UCSD-AML1 (cell line): ENCODE results near the gene ARHGAP9.

Experiments used
- DNase-seq: peaks from one replicate; lab custom pipeline; 2025; ENCODE audit not compliant: unreplicated experiment; lab: John Stamatoyannopoulos, UW

ARHGAP9 gene

GRCh38 chr12:57479376-57480115 is at the start of gene ARHGAP9:
TSS of gene ARHGAP9 (minus strand) at chr12:57479866. CDS start at chr12:57479406, 460 bp downstream.
- DNase-seq = peak; percentile 56

GRCh38 chr12:57528831-57529555 is 49.3 kb upstream of the ARHGAP9 start:
- DNase-seq = no peak

DNA sequence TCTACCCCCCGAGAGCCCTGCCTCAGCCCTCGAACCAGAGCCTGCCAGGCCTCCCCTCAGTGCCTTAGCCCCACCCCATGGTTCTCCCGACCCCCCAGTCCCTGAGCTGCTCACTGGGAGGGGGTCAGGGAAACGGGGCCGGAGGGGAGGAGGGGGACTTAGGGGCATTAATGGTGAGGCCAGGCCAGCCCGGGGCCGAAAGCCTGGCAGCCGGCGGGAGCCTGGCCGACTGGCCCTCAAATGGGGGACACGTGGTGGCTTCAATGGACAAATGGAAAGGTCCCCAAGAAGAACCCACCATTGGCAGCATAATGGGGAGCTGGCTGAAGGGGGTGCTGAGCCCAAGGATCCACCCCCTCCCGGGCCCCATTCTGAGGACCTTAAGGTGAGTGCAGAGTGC is 48.5 kb upstream of the ARHGAP9 start:
- DNase-seq = no peak

DNA sequence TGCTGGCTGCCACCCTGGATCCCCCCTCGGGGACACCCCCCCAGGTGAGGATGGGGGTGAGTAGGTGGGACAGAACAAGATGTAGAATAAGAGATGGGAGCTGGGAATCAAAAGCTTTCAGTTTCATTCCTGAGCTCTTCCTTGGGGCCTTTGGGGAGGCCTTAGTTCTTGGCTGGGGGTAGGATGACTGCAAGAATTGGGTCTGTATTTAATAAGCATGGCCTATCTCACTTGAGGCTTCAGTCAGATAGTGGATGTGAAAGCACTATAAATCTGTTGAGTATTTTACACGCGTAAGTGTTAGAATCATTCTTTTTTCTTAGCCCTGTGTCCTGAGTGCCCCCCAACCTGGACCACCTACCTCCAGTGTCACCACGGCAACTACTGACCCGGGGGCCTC is 47.5 kb upstream of the ARHGAP9 start:
- no peak for DNase-seq

DNA sequence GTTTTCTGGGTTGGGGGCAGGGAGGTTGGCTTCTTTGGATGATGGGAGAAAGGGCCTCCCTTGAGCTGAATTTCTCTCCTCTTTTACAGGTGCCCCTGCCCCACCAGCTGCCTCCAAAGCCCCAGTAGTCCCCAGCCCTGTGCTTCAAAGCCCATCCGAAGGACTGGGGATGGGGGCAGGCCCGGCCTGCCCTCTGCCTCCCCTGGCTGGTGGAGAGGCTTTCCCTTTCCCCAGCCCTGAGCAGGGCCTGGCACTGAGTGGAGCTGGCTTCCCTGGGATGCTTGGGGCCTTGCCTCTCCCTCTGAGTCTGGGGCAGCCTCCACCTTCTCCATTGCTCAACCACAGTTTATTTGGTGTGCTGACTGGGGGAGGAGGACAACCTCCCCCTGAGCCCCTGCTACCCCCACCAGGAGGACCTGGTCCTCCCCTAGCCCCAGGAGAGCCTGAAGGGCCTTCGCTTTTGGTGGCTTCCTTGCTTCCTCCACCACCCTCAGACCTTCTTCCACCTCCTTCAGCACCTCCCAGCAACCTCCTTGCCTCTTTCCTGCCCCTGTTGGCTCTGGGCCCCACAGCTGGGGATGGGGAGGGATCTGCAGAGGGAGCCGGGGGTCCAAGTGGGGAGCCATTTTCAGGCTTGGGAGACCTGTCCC is 46.9 kb upstream of the ARHGAP9 start:
- no peak for DNase-seq

GRCh38 chr12:57525615-57526383 is 46.1 kb upstream of the ARHGAP9 start:
- DNase-seq = no peak

DNA sequence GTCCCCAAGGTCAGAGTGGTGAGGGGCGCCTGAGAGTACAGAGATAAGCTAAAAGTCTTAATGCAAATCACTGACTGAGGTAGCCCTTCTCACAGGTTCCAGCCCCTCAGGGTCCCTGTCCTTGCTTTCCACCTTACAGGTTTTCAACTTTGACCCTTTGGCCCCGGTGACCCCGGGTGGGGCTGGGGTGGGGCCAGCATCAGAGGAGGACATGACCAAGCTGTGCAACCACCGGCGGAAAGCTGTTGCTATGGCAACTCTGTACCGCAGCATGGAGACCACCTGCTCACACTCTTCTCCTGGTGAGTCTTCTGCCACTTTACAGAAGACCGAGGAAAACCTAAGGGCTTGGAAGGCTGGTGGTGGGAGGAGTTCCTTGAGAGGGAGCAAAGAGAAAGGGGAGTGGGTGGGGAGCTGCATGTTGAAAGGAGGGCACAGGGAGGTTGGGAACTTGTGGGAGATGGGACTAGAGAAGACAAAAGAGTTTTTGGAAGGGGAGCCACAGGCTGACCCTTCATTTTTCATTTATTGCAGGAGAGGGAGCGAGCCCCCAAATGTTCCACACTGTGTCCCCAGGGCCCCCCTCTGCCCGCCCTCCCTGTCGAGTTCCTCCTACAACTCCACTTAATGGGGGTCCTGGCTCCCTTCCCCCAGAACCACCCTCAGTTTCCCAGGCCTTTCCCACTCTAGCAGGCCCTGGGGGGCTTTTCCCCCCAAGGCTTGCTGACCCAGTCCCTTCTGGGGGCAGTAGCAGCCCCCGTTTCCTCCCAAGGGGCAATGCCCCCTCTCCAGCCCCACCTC is 45.3 kb upstream of the ARHGAP9 start:
- DNase-seq = no peak

DNA sequence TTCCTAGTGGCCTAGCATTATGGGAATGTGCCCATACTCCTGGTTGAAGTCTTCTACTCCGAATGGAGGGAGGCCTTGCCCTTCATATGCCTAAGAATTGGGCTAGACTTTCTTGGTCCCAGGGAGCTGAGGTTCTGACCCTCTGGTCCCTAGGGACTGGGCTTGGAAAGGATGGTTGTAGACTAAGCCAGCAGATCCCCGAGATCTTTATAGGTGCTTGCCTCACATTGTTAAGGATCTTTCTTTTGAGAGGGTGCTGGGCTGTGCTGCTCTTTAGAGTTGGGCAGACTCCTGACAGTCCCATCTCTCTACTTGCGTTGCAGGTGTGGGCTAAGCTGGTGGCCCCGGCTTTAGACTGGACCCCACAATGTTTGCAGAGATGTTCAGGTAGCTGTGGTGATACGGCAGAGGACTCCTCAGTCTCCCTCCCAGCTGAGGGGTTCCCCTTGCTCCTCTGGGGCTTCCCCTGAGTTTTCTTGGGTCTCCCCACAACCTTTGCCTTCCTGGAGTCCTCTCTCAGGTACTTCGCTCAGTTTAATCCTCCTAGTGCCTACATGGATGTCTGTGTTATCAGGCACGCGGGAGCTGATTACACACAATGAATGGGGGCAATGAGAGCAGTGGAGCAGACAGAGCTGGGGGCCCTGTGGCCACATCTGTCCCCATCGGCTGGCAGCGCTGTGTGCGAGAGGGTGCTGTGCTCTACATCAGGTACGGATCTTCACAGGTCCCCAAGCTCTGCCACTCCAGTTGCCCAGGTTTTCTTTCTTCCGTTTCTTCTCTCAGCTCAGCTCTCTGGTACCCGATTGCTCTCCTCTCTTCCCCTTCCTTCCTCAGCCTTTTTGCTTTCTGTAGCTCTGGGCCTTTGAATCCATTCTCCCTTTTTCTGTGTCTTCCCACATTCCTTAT is 44.3 kb upstream of the ARHGAP9 start:
- DNase-seq = no peak

DNA sequence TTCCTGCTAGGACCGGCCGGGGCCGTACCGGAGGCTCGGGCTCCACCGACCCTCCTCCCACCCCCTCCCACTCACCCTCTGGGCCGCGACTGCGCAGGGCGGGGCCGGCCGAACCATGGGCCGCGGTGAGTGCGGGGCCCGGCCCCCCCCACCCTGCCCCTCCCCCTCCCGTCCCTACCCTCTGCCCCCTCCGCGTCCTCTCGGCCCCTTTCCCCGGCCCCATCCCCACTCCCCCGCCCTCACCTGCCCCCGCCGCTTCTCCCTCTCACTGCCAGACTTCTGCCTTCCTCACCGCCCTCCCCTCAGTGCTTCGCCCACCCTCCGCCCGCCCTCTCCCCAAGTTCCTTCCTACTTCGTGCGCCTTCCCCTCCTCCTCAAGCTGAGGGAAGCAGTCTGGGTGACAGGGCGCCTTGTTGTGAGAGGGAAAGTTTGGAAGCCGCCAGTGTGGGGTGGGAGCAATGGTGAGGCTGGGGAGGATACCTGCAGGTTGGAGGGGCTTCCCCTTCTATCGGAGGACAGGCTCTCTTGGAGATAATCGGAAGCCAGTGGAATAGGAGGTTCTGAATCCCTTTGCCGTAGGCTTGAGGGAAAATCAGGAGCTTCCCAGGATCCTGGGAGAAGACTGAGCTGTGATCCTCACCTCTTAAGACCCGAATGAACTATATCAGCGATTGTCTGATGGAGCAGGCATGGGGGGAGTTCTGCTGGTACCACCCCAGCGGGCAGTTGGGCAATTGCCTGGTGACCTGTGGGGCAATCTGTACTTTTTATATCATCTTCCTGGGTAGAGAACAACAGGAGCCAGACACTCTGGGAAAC is 43.4 kb upstream of the ARHGAP9 start:
- DNase-seq = peak; percentile 87

DNA sequence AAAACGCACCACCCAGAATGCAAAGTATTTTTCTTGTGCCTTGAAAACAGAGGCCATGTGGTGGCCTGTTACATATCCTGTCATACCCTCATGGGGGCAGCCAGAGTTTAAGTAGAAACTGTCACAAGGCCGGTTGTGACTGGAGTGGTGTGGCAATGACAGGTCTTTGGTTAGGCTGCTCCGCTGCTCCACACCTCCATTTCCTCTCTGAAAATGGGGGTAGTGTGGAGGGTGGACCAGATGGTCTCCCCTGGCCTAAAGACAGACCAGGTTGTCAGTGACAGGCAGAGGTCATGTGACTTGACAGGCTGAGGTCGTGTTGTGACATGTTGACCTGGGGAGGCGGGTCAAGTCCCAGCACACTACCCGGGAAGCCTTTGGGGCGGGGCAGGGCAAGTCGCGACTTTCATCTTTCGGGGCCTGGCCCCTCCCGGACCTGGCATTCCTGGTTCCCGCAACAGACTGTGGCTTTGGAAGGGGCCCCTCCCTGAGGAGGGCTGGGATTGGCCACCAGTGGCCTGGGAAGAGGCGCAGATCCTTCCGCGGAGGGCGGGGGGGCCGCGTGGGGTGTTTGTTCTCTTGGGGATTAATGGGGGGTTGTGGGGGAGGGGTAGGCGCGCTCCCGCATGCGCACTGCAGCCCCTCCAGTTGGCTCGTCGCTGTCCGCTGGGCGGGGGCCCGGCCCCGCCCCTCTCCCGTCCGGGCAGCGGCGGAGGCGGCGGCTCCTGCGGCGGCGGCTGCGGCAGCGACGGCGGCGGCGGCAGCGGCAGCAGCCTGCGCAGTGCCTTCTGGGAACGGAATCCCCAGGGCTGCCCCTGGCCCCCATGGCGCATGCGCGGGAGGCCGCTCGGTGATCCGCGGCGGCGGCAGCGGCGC is 42.6 kb upstream of the ARHGAP9 start, which contains the start of gene MBD6:
TSS of gene MBD6 (plus strand) at position 814 of the 876 bp plus-strand sequence. CDS start 1,480 bp downstream, outside the sequence.
- DNase-seq = peak; percentile 99

GRCh38 chr12:57521525-57522010 is 41.9 kb upstream of the ARHGAP9 start:
- DNase-seq = peak; percentile 47

GRCh38 chr12:57520053-57520818 is 40.6 kb upstream of the ARHGAP9 start, which contains the start of gene DDIT3:
TSS of gene DDIT3 (minus strand) at chr12:57520514. CDS start at chr12:57517406, 3,108 bp downstream.
- peak; percentile 100 for DNase-seq

DNA sequence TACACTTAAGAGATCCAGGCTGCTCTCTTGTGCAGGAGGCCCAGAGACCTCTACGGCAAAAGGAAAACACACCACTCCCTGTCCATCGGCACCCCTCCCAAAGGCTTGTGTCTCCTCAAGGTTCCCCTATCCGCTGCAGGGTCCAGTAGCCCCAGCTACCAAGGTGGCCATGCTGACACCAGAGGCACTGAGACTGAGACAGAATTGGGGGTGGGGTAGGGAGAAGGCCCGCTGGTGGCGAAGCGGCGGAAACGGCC is 40.1 kb upstream of the ARHGAP9 start:
- peak; percentile 58 for DNase-seq

GRCh38 chr12:57518920-57519795 is 39.5 kb upstream of the ARHGAP9 start:
- peak; percentile 58 for DNase-seq

DNA sequence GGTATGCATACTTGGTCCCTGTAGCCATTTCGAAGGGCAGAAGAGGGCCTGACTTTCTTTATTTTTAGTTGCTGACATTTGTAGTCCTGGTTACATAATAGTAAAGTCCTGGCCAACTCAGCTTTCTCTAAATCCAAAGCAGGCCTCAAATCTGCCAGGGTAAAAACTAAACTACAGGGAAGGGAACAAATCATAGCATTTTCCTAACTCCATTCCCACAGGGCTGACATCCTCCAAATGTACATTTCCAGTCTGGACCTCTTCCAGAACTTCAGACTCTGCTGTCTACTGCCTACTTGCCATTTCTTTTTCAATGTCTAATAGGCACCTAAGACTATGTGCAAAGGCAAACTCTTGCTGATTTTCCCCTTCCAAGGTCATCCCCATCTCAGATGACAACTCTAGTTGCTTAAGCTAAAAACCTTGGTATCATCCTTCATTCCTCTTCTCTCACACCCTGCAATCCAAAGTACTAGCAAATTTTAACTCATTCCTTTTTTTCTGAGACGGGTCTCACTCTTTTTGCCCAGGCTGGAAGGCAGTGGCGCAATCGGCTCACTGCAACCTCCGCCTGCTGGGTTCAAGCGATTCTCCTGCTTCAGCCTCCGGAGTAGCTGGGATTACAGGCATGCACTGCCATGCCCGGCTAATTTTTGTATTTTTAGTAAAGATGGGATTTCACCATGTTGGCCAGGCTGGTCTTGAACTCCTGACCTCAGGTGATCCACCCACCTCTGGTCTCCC is 38.7 kb upstream of the ARHGAP9 start:
- no peak for DNase-seq
